Measurements from ENCODE around the gene TMEM254.

GRCh38 chr10:80090121-80090520, 11.7 kb downstream of the TMEM254 start:
- no peak for TF ChIP-seq CTCF (IDR thresholded peaks at IDR 0.05)
- TF ChIP-seq POLR2A (IDR thresholded peaks at IDR 0.05): no peak

Measured in right lobe of liver (tissue), 4 donors.